Measurements from ENCODE around the gene ATP12A. TPM values are rescaled to one million over a fixed set of nuclear protein-coding genes. Genes with fewer than 3 reads are reported as not detected.

ATP12A gene
- total RNA-seq, 4 donors from 2014 or later = 0.27 to 40.0 (median 5.3) TPM

GRCh38 chr13:24716446-24716845 is 36.2 kb downstream of the ATP12A start:
- intact Hi-C loops (cut with DNase I; ENCODE audit: low total_unique reads) = no loop called here

DNA sequence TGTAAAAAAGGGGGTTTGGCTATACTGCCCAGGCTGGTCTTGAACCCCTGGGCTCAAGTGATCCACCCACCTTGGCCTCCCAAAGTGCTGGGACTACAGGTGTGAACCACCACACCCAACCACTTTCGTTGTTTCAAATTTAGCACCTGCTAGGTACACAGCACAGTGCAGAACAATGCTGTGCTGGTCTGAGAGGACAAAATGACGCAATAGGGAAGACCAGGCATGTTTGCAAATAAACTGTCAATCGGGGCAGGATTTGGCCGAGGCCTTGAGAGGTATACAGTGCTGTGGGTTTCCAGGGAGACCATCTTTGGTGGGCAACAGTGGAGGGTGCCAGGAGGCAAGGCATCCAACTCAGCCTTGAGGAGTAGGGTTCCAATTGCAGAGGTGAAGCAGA is 37.0 kb downstream of the ATP12A start:
- H3K4me3 ChIP-seq (ENCODE audit: low read depth, poor library complexity, severe bottlenecking) = no peak overlapping the region
- 58 to 75% methylated on average over 4 of the region's 4 CpGs for WGBS, 2 donors
- peak in 1 of 2 donors; percentile 21 for DNase-seq (ENCODE audit: low spot score in 2 of 2)
- no peak for TF ChIP-seq POLR2A (IDR thresholded peaks at IDR 0.05)
- no peak for TF ChIP-seq CTCF (IDR thresholded peaks at IDR 0.05)
- intact Hi-C loops (cut with DNase I; ENCODE audit: low total_unique reads) = no loop called here

More at GRCh38 chr13:24716446-24716845, 36.2 kb downstream of the ATP12A start:
- 48 to 51% methylated on average over 7 of the region's 7 CpGs for WGBS, 2 donors
- no peak for TF ChIP-seq POLR2A (IDR thresholded peaks at IDR 0.05)
- no peak for TF ChIP-seq CTCF (IDR thresholded peaks at IDR 0.05)
- DNase-seq (ENCODE audit: low spot score in 2 of 2) = peak in 1 of 2 donors; percentile 60
- H3K4me3 ChIP-seq (ENCODE audit: low read depth, poor library complexity, severe bottlenecking) = no peak overlapping the region

DNA sequence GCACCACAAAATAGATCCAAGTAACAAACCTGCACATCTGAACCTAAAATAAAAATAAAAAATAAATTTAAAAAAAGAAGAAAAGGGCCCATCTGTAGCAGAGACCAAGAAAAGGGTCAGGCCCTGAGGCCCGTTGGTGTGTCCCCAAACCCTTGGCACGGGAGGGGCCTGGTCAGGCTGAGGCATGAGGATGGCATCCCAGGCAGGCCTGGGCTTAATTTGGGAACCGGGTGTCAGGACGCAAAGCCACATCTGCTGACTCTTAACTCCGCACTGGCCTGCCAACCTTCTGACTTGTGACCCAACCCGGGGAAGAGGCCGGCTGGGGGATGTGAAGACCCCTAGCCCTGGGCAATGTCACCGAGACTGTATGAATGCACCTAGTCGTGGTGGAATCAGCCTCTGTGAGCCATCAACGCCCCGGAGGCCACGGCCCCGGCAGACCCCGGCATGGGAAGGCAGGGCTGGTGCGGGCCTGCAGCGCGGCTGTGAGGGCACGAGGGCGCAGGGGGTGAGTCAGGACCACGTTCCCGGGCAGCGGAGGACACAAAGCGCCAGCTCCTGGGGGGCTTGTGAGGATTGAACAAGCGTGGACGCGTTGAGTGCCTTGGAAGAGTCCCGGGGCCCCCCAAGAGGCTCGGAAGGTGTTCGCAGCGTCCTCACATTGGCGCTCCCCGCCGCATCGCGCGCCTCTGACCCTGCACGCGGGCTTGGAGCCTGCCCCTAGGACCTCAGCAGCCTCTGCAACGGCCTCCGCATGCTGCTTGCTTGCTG is 38.2 kb downstream of the ATP12A start:
- DNase-seq (ENCODE audit: low spot score in 2 of 2) = peak in 1 of 2 donors; percentile 68
- WGBS, 2 donors = 80 to 84% methylated on average over 33 to 40 of the region's 40 CpGs
- H3K4me3 ChIP-seq (ENCODE audit: low read depth, poor library complexity, severe bottlenecking) = no peak overlapping the region
- TF ChIP-seq CTCF (IDR thresholded peaks at IDR 0.05) (no peak), POLR2A (IDR thresholded peaks at IDR 0.05) (no peak)
- intact Hi-C loops (cut with DNase I; ENCODE audit: low total_unique reads) = no loop called here

DNA sequence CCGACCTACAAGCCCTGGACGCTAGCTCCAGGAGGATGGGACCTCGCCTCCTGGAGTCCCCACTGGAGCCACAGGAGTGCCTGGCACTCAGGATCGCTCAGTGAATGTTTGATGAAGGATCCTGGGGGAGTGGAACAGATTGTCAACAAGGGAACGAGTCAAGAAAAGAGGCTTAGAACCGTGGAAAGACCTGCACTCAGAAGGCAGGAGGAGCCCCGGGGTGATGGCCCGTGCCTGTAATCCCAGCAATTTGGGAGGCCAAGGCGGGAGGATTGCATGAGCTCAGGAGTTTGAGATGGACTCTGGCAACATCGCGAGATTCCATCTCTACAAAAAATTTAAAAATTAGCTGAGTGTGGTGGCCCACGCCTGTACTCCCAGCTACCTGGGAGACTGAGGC is 38.9 kb downstream of the ATP12A start:
- 88 to 91% methylated on average over 12 of the region's 12 CpGs for WGBS, 2 donors

DNA sequence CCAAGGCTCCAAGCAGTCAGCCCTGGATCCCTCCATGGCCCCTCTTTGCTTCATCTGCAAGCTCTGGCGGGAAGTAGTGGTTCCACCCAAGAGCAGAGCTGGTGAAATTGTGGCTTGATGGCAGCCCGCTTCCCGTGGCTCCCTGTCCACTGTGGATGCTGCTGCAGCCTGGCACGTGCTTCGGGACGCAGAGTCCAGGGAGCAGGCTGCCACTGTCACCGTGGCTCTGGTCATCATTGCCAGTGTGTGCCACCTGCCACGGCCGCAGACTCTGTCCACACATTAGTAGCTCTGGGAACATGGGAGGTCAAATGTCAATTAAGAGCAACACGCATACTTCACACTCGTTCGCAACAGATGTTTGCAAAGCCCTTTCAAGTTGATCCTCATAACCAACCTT is 43.0 kb downstream of the ATP12A start:
- no peak for TF ChIP-seq CTCF (IDR thresholded peaks at IDR 0.05)
- TF ChIP-seq POLR2A (IDR thresholded peaks at IDR 0.05) = no peak
- no peak overlapping the region for H3K4me3 ChIP-seq (ENCODE audit: low read depth, poor library complexity, severe bottlenecking)
- DNase-seq (ENCODE audit: low spot score in 2 of 2) = peak in 1 of 2 donors; percentile 68
- intact Hi-C loops (cut with DNase I; ENCODE audit: low total_unique reads) = loop anchor here (10.0 kb wide), 1 partner anchor 148 kb away; no protein-coding TSS in a partner anchor
- 68 to 87% methylated on average over 12 of the region's 12 CpGs for WGBS, 2 donors

More for the DNA sequence above, 38.9 kb downstream of the ATP12A start:
- H3K4me3 ChIP-seq (ENCODE audit: low read depth, poor library complexity, severe bottlenecking) = no peak overlapping the region
- intact Hi-C loops (cut with DNase I; ENCODE audit: low total_unique reads) = no loop called here
- DNase-seq (ENCODE audit: low spot score in 2 of 2) = peak in 1 of 2 donors; percentile 50
- TF ChIP-seq CTCF (IDR thresholded peaks at IDR 0.05) (no peak), POLR2A (IDR thresholded peaks at IDR 0.05) (no peak)

Data from lower leg skin (tissue), 4 donors.